Heart left ventricle (tissue), 16 donors: ENCODE results near the gene SEPTIN10. TPM values are rescaled to one million over a fixed set of nuclear protein-coding genes. Genes with fewer than 3 reads are reported as not detected.

Experiments
- ATAC-seq, 4 donors: fragments of 200-7000 bp; cut with Tn5 transposase; one replicate each; pipeline ENCODE4 v1.9.1; 2020 to 2022; ENCODE audit warnings: moderate library complexity in 4 of 4, mild to moderate bottlenecking in 3 of 4, moderate number of reproducible peaks in 1 of 4
- DNase-seq, 5 donors: peaks; one replicate each; pipeline ENCODE4 v3.0.0-alpha.2; 2020
- H3K27ac ChIP-seq, 12 donors: fragments of 200-600 bp; sonication (generic) in 4 of 12; one replicate each; pipeline versions ENCODE4 v1.5.0 to v1.8.0; 2016 to 2022; ENCODE audit warnings: mild to moderate bottlenecking in 2 of 12
- H3K27me3 ChIP-seq, 9 donors: fragments of 200-600 bp; sonication (generic) in 2 of 9; one replicate each; pipeline versions ENCODE4 v1.5.1 to v1.8.0; 2016 to 2022; ENCODE audit warnings: mild to moderate bottlenecking in 3 of 9
- H3K36me3 ChIP-seq, 9 donors: fragments of 200-600 bp; sonication (generic) in 2 of 9; one replicate each; pipeline versions ENCODE4 v1.5.0 to v1.8.0; 2018 to 2022; ENCODE audit warnings: mild to moderate bottlenecking in 2 of 9
- H3K4me1 ChIP-seq, 12 donors: fragments of 200-600 bp; sonication (generic) in 4 of 12; one replicate each; pipeline versions ENCODE4 v1.5.0 to v1.8.0; 2016 to 2022; ENCODE audit warnings: mild to moderate bottlenecking in 3 of 12
- H3K4me3 ChIP-seq, 12 donors: fragments of 200-600 bp; sonication (generic) in 4 of 12; one replicate each; pipeline versions ENCODE4 v1.5.0 to v1.8.0; 2017 to 2022; ENCODE audit warnings: mild to moderate bottlenecking in 9 of 12, moderate library complexity in 4 of 12
- H3K9me3 ChIP-seq, 12 donors: fragments of 200-600 bp; sonication (generic) in 4 of 12; one replicate each; pipeline versions ENCODE4 v1.5.0 to v1.8.0; 2016 to 2022; ENCODE audit warnings: mild to moderate bottlenecking in 1 of 12
- POLR2A ChIP-seq, 2 donors: fragments of 450-650 bp; IDR thresholded peaks; one replicate each; pipeline ENCODE4 v1.6.1; 2017; ENCODE audit warnings: antibody characterized with exemption in 2 of 2, mild to moderate bottlenecking in 2 of 2, moderate library complexity in 2 of 2
- WGBS, 4 donors: extraction: QIAGEN DNeasy Blood & Tissue Kit in 2 of 4; methylation state at CpG; one replicate each; pipeline versions ENCODE4 v1.1.5 to v1.1.7; 2013 to 2018; 5-methylcytosine and 5-hydroxymethylcytosine counted together
- intact Hi-C, 10 donors: fragments of 100-400 bp; cut with DNase I; formaldehyde crosslinking; loops; one replicate each; pipeline versions ENCODE4 v1.11.1 to v1.14.2; 2022
- polyA plus RNA-seq, 2 donors: library from polyadenylated mRNA; stranded (reverse); fragments of 200-250 nt; gene quantifications; one replicate each; pipeline ENCODE4 v1.2.3, GENCODE V29; 2013
- total RNA-seq, 9 donors: library from RNA; depleted of rRNA in 2 of 9; stranded (reverse); fragments of >200 nt in 2 of 9; fragmentation: NEBNext Ultra II Directional in 3 of 9; extraction: Animal tissue kit (Norgen Biotek cat#: 25700) in 3 of 9; gene quantifications; one replicate each; pipeline versions ENCODE4 v1.1.0 to v1.2.4, GENCODE V29; 2016 to 2023
- TF ChIP-seq, protein P1 (sequence below), 12 donors: fragments of 200-600 bp; sonication (generic) in 4 of 12; IDR thresholded peaks; one replicate each; pipeline versions ENCODE4 v1.5.0 to v1.8.0; 2018 to 2022; ENCODE audit warnings: antibody characterized with exemption in 12 of 12, mild to moderate bottlenecking in 5 of 12
- donor health status: ischemic (EF 13 %, LVEDD 7.1; RV severe dilation, severe dysfunction).
- donor health status: healthy with polysubstance abuse.
- donor health status: DM: no; HTN: yes; CAD: no.
- donor health status: DM: no; HTN: no; CAD: no.
- donor health status: ischemic (EF 25% LVEDD 6.9; RV normal size, moderate dysfunction).
- donor health status: ischemic (EF 25% LVEDD 5.7; RV mildly dilated, moderate dysfunction).
- donor health status: healthy.
- donor health status: DM: yes; HTN: yes; CAD: no.
- donor health status: ischemic (EF 35%, LVEDD 5.7; RV mildly dilated, moderate dysfunction).
- donor health status: nonischemic (EF 11% LVEDD 7.7; RV severe dilation, severe dysfunction).
- donor health status: DM: yes; HTN: yes; CAD: no.
- donor health status: PGD.
- donor health status: ischemic (EF 29% LVEDD 5.4; RV normal size, mild dysfunction).
- donor health status: nonischemic (EF 23%, LVEDD 6.1; RV moderate dilation, normal function).

Gene SEPTIN10
- total and polyA plus RNA-seq, 11 donors = 13.5 to 84.6 (median 49.8) TPM

DNA sequence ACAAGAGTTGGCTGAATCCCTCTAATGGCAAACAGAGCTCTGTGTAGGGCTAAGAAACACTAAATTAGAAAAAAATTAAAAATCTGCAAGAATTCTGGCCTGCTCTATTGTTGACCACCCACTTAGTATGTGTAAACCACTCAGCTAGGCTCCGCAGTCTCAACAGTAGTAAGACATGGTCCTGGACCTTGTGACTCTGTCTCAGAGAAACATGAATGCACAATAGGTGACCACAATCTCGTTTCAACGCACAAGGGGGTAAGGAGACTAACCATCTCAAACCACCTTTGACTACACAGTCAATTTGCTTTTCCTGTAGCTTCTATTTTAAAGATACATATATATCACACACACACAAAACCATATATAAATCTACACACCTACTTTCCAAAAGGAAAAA, 16.5 kb downstream of the SEPTIN10 start:
- intact Hi-C loops = loop anchor here in 1 of 10 donors (5.0 kb wide), 1 partner anchor 50 kb away; no protein-coding TSS in a partner anchor

DNA sequence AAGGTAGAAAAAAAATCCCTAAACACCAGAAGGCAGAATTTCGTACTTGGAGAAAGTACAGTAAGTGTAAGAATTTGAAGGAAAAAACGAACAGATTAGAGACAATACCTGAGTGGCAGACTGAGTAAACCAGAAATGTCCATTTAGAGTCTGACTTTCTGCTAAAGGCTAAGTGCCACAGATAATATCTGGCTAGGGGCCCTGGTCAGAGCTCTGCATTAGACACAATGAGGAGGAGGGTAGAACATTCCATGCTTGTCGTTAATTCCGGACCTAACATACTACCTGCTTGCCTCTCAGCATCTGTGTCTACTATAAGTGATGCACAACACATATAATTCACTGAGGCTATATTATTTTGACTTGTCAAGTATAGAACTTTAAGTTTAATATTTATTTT, 18.1 kb downstream of the SEPTIN10 start:
- TF ChIP-seq, protein P1, sequence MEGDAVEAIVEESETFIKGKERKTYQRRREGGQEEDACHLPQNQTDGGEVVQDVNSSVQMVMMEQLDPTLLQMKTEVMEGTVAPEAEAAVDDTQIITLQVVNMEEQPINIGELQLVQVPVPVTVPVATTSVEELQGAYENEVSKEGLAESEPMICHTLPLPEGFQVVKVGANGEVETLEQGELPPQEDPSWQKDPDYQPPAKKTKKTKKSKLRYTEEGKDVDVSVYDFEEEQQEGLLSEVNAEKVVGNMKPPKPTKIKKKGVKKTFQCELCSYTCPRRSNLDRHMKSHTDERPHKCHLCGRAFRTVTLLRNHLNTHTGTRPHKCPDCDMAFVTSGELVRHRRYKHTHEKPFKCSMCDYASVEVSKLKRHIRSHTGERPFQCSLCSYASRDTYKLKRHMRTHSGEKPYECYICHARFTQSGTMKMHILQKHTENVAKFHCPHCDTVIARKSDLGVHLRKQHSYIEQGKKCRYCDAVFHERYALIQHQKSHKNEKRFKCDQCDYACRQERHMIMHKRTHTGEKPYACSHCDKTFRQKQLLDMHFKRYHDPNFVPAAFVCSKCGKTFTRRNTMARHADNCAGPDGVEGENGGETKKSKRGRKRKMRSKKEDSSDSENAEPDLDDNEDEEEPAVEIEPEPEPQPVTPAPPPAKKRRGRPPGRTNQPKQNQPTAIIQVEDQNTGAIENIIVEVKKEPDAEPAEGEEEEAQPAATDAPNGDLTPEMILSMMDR (IDR thresholded peaks at IDR 0.05) = no peak
- TF ChIP-seq POLR2A (IDR thresholded peaks at IDR 0.05) = no peak
- intact Hi-C loops = loop anchor here in 1 of 10 donors (5.0 kb wide), 1 partner anchor 48 kb away; no protein-coding TSS in a partner anchor

More for the DNA sequence above, 16.5 kb downstream of the SEPTIN10 start:
- H3K27me3 ChIP-seq = no peaks in the 10 kb centered on the region
- DNase-seq (no peak), ATAC-seq (no peak)
- 89 to 93% (median 93%) methylated on average over 3 of the region's 3 CpGs for WGBS, 4 donors
- H3K4me3 ChIP-seq = no peak overlapping the region
- no peaks in the 10 kb centered on the region for H3K9me3 ChIP-seq
- no peak overlapping the region for H3K27ac ChIP-seq
- no peak for TF ChIP-seq POLR2A (IDR thresholded peaks at IDR 0.05)
- TF ChIP-seq, protein P1 (IDR thresholded peaks at IDR 0.05) = no peak
- H3K36me3 ChIP-seq = peaks cover 0 to 9% (median 3%) of the 10 kb centered on the region in 9 donors
- H3K4me1 ChIP-seq = peaks cover 0 to 16% (median 5%) of the 10 kb centered on the region in 12 donors

DNA sequence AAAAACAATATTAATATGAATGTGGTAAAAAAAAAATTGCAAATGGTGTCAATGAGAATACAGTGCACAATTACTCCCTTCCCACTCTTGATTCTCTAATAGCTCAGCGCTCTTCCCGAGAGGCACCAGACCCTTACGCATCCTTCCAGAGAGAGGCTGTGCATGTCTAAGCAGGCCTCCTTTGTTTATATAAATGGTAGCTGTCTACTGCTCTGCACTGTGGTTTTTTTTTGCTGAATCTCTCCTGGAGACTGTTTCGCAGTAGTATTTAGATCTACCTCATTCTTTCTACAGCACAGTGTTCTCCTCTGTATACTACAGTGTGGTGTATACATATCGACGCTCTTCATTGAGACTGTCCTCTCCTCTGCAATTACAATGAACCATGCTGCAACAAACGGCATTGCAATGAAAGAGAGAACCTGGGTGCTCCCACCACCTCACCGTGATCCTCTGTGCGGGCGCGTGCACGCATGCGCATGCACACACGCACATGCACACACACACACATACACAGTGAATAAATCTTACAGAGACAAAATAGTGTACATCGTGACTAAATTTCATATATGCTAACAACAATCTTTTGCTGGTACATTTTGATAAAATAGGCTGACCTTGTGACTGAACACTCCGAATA, 19.4 kb downstream of the SEPTIN10 start:
- H3K4me3 ChIP-seq = no peak overlapping the region
- intact Hi-C loops = no loop called here
- WGBS, 4 donors = 92 to 97% (median 94%) methylated on average over 16 of the region's 16 CpGs
- no peaks in the 10 kb centered on the region for H3K27me3 ChIP-seq
- H3K27ac ChIP-seq = no peak overlapping the region
- TF ChIP-seq, protein P1 (IDR thresholded peaks at IDR 0.05) = no peak
- TF ChIP-seq POLR2A (IDR thresholded peaks at IDR 0.05) = no peak
- no peaks in the 10 kb centered on the region for H3K9me3 ChIP-seq
- H3K4me1 ChIP-seq = peaks cover 0 to 11% (median 0%) of the 10 kb centered on the region in 12 donors
- H3K36me3 ChIP-seq = peaks cover 0 to 23% (median 4%) of the 10 kb centered on the region in 9 donors
- ATAC-seq (no peak), DNase-seq (no peak)

More for the DNA sequence above, 18.1 kb downstream of the SEPTIN10 start:
- H3K27ac ChIP-seq = no peak overlapping the region
- WGBS, 4 donors = 69 to 75% (median 72%) methylated on average over 4 of the region's 4 CpGs
- H3K36me3 ChIP-seq = peaks cover 0 to 19% (median 4%) of the 10 kb centered on the region in 9 donors
- no peaks in the 10 kb centered on the region for H3K27me3 ChIP-seq
- no peaks in the 10 kb centered on the region for H3K9me3 ChIP-seq
- no peak for DNase-seq
- peaks cover 0 to 11% (median 0%) of the 10 kb centered on the region in 12 donors for H3K4me1 ChIP-seq
- H3K4me3 ChIP-seq = no peak overlapping the region
- no peak for ATAC-seq

DNA sequence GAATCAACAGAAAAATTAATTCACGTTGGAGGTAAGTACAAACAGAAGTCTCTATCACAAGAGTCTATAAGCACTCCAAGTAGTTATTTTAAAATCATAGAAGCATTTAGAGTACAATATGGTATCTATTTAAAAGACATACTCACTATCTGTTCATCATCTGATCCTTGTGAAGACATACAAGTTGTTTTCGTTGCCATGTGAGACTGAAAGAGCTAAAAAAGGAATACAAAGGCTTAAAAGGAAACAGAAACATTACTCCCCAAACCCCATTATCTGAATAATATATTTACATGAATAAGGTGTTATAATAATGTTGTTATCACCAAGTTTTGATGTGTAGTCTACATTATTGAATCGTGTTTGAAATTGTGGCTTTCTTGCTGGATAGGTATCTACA, 20.9 kb downstream of the SEPTIN10 start:
- TF ChIP-seq, protein P1 (IDR thresholded peaks at IDR 0.05) = no peak
- no peak for TF ChIP-seq POLR2A (IDR thresholded peaks at IDR 0.05)
- Histone ChIP-seq H3K9me3 (no peaks in the 10 kb centered on the region), H3K4me3 (no peak overlapping the region), H3K27ac (no peak overlapping the region), H3K4me1 (peaks cover 0 to 11% (median 0%) of the 10 kb centered on the region in 12 donors), H3K36me3 (peaks cover 0 to 25% (median 4%) of the 10 kb centered on the region in 9 donors), H3K27me3 (no peaks in the 10 kb centered on the region)
- intact Hi-C loops = no loop called here
- 85 to 89% (median 87%) methylated on average over 3 of the region's 3 CpGs for WGBS, 4 donors
- DNase-seq (no peak), ATAC-seq (no peak)
